Mucosa of descending colon (tissue), 3 donors: ENCODE measurements around the gene CHD6. TPM values are rescaled to one million over a fixed set of nuclear protein-coding genes. Genes with fewer than 3 reads are reported as not detected.

Experiments used
- ATAC-seq: fragments of 200-7000 bp; cut with Tn5 transposase; one replicate; pipeline ENCODE4 v1.9.1; 2020; ENCODE audit warnings: mild to moderate bottlenecking, moderate library complexity
- DNase-seq, 3 donors: peaks; one replicate each; pipeline ENCODE4 v3.0.0-alpha.2; 2020
- H3K36me3 ChIP-seq: fragments of 200-600 bp; one replicate; pipeline ENCODE4 v1.8.0; 2021; ENCODE audit warnings: low read depth, mild to moderate bottlenecking
- H3K4me1 ChIP-seq: fragments of 200-600 bp; one replicate; pipeline ENCODE4 v1.8.0; 2021; ENCODE audit warnings: low read depth, mild to moderate bottlenecking
- H3K4me3 ChIP-seq: fragments of 200-600 bp; one replicate; pipeline ENCODE4 v1.8.0; 2021; ENCODE audit warnings: mild to moderate bottlenecking
- H3K9me3 ChIP-seq: fragments of 200-600 bp; one replicate; pipeline ENCODE4 v1.8.0; 2021; ENCODE audit warnings: mild to moderate bottlenecking
- CTCF ChIP-seq: fragments of 200-600 bp; IDR thresholded peaks from one replicate; pipeline ENCODE4 v1.8.0; 2022; ENCODE audit warnings: antibody characterized with exemption, mild to moderate bottlenecking
- intact Hi-C, 2 donors: fragments of 100-400 bp; cut with DNase I in 1 of 2; cut with micrococcal nuclease in 1 of 2; formaldehyde crosslinking; loops; one replicate each; pipeline versions ENCODE4 v1.11.0 to v1.11.1; 2022; cut with DNase I, micrococcal nuclease
- long read RNA-seq, 2 donors: library from polyadenylated mRNA; unstranded; transcript quantifications; one replicate each; pipeline ENCODE4 v2.0.0, GENCODE V29; 2019 to 2021
- total RNA-seq, 3 donors: library from RNA; stranded (reverse); fragmentation: NEBNext Ultra II Directional in 2 of 3; extraction: Animal tissue kit (Norgen Biotek cat#: 25700) in 2 of 3; gene quantifications; one replicate each; pipeline versions ENCODE4 v1.2.1 to v1.2.4, GENCODE V29; 2021 to 2023
- donor health status: DM: no; HTN: no; CAD: no; lungs with moderate emphysema.
- donor health status: DM: no; HTN: no; CAD: no.
- donor health status: DM: no; HTN: yes; CAD: no.

Gene CHD6
- 10 to 100 TPM; 33.8 to 53.6 (median 43.8) TPM for total RNA-seq
- long read RNA-seq, donor 1, partial matches to known transcripts: 5 of 6 reads
- long read RNA-seq, donor 1, other reads (novel, unspliced or antisense): 0 of 6 reads
- long read RNA-seq, donor 2, partial matches to known transcripts: 7 of 10 reads
- long read RNA-seq, donor 2, other reads (novel, unspliced or antisense): 1 of 10 reads

- no peak for TF ChIP-seq CTCF
- H3K4me1 ChIP-seq: peaks cover 12% of the 10 kb centered on the region
- no peaks in the 10 kb centered on the region for H3K36me3 ChIP-seq
- DNase-seq (peak; percentile 99 to 100 (median 99)), ATAC-seq (peak; percentile 99)
- intact Hi-C loops: no loop called here
- no peaks in the 10 kb centered on the region for H3K9me3 ChIP-seq
- H3K4me3 ChIP-seq: peak within 1 kb of the TSS; percentile 86
Observed at GRCh38 chr20:41617902-41618806, at the start of gene CHD6. CHD6 (minus strand) TSS chr20:41618377; CDS start chr20:41551337, 67,040 bp downstream.

DNA sequence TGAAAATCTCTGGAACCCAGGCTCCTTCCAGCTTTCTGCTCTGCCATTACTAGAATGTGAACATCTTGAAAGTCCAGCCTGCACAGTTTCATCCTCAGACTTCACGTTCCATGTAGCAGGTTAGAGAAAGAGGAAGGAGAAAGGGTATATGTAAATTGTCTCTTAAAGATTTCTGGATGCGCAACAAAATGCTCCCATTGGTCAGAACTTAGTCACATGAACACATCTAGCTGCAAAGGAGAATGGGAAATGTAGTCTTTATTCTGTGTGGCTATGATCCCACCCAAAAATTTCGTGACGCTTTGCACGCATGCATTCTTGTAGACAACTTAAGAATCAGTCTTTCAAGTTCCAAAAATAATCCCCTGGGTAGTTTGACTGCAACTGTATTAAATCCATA, 46.4 kb upstream of the CHD6 start:
- DNase-seq: no peak
- intact Hi-C loops: no loop called here
- Histone ChIP-seq H3K4me3 (no peak overlapping the region), H3K9me3 (no peaks in the 10 kb centered on the region), H3K4me1 (no peaks in the 10 kb centered on the region), H3K36me3 (no peaks in the 10 kb centered on the region)
- no peak for ATAC-seq
- no peak for TF ChIP-seq CTCF

DNA sequence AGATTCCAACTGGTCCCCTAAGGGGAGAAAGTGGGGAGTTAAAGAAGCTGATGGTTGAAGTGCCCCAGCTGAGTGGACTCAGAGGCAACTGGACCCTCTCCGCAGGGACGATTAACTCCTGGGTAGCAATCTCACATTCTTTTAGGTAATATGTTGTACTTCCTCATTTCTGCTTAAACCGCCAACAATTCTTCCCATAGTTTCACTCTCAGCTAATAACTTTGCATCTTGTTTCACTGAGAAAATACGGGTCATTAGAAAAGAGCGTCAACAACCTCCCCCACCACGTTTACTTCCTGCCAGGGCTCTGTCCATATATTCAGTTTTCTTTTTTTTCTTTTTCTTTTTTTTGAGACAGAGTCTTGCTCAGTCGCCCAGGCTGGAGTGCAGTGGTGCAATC, 39.5 kb upstream of the CHD6 start:
- Histone ChIP-seq H3K4me1 (no peaks in the 10 kb centered on the region), H3K36me3 (no peaks in the 10 kb centered on the region), H3K4me3 (no peak overlapping the region), H3K9me3 (no peaks in the 10 kb centered on the region)
- intact Hi-C loops: no loop called here
- no peak for TF ChIP-seq CTCF
- ATAC-seq (no peak), DNase-seq (no peak)

- no peak for TF ChIP-seq CTCF
- Histone ChIP-seq H3K4me1 (peaks cover 8% of the 10 kb centered on the region), H3K4me3 (no peak overlapping the region), H3K36me3 (no peaks in the 10 kb centered on the region), H3K9me3 (no peaks in the 10 kb centered on the region)
- ATAC-seq (no peak), DNase-seq (no peak)
- intact Hi-C loops: no loop called here
Observed at GRCh38 chr20:41655962-41656618, 37.9 kb upstream of the CHD6 start.

- H3K9me3 ChIP-seq: no peaks in the 10 kb centered on the region
- intact Hi-C loops: no loop called here
- peak; percentile 29 for ATAC-seq
- peaks cover 15% of the 10 kb centered on the region for H3K4me1 ChIP-seq
- H3K36me3 ChIP-seq: no peaks in the 10 kb centered on the region
- no peak for TF ChIP-seq CTCF
- H3K4me3 ChIP-seq: no peak overlapping the region
- DNase-seq: peak in 1 of 3 donors; percentile 34
Observed at GRCh38 chr20:41654884-41655283, 36.7 kb upstream of the CHD6 start.
